ENCODE measurements around the gene SUN1. TPM values are rescaled to one million over a fixed set of nuclear protein-coding genes. Genes with fewer than 3 reads are reported as not detected.

Gene SUN1
- total and polyA plus RNA-seq, 4 donors = 24.8 to 162 (median 40.1) TPM

DNA sequence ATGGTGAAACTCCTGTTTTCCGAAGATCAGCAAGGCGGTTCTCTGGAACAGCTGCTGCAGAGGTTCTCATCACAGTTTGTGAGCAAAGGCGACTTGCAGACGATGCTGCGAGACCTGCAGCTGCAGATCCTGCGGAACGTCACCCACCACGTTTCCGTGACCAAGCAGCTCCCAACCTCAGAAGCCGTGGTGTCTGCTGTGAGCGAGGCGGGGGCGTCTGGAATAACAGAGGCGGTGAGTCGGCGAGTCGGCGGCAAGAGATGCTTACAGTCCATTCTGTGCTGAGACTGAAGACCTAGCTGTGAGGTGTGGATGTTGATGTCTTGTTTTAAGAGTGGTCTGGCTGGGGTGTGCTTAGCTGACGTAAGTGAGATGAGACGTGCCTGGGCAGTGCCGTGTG, 27.9 kb downstream of the SUN1 start (continued):
- TF ChIP-seq GABPA (IDR thresholded peaks at IDR 0.05 in 1 of 2, conservative IDR thresholded peaks at IDR 0.05 in 1 of 2) (no peak), RAD21 (IDR thresholded peaks at IDR 0.05) (no peak), EGR1 (IDR thresholded peaks at IDR 0.05; ENCODE audit: low read depth in 2 of 2) (no peak), ZBTB33 (IDR thresholded peaks at IDR 0.05) (no peak), YY1 (IDR thresholded peaks at IDR 0.05) (no peak), HNF4A (conservative IDR thresholded peaks at IDR 0.05) (no peak)

- Histone ChIP-seq H3K9me3 (ENCODE audit: control insufficient read depth in 4 of 4, low read length in 3 of 4) (no peaks in the 10 kb centered on the region), H3K36me3 (ENCODE audit: control insufficient read depth in 4 of 4, insufficient read depth in 3 of 4, low read depth in 1 of 4, low read length in 3 of 4) (peaks cover 4 to 44% (median 28%) of the 10 kb centered on the region in 4 donors), H3K4me3 (ENCODE audit: low read depth in 1 of 3, low read length in 3 of 3) (no peak overlapping the region), H3K9ac (ENCODE audit: low read depth in 1 of 2, low read length in 2 of 2) (no peak overlapping the region), H3K4me1 (ENCODE audit: control insufficient read depth in 4 of 4, insufficient read depth in 4 of 4, low read length in 3 of 4) (peaks cover 7 to 27% (median 19%) of the 10 kb centered on the region in 4 donors), H3K27me3 (ENCODE audit: control insufficient read depth in 4 of 4, insufficient read depth in 4 of 4, low read length in 3 of 4) (no peaks in the 10 kb centered on the region), H3K27ac (ENCODE audit: low read depth in 1 of 2, low read length in 2 of 2) (peak overlapping the region in 1 of 2 donors; percentile 10)
- WGBS = 48% methylated on average over 9 of the region's 9 CpGs
- no peak for DNase-seq (ENCODE audit: low spot score)
- no peak for TF ChIP-seq SP1 (IDR thresholded peaks at IDR 0.05)
- TF ChIP-seq FOXA2 (IDR thresholded peaks at IDR 0.05) = peak; percentile 37
- peak in 1 of 2 donors; percentile 12 for TF ChIP-seq RXRA (IDR thresholded peaks at IDR 0.05)
- peak; percentile 51 to 73 for TF ChIP-seq HNF4A (conservative IDR thresholded peaks at IDR 0.05)
Observed at GRCh38 chr7:861222-861621, 28.9 kb downstream of the SUN1 start.

DNA sequence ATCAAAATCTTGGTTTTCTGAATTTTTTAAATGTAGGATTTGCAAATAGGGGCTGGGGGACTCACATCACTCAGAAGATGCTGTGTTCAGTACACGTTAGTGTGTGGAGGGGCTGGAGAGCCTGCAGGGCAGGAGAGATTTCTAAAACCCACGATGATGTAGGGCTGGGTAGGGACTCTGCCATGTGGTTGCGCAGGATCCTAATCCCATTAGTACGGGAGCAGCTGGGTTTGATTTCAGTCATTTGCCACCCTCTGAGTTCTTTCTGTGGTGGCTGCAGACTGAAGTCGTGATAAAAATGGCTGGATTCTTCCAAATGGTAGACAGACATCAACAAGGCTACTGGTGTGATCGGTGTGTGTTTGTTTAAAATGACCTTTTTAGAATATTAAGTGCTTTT, 29.9 kb downstream of the SUN1 start:
- Histone ChIP-seq H3K27ac (ENCODE audit: low read depth in 1 of 2, low read length in 2 of 2) (no peak overlapping the region), H3K4me3 (ENCODE audit: low read depth in 1 of 3, low read length in 3 of 3) (no peak overlapping the region), H3K9me3 (ENCODE audit: control insufficient read depth in 4 of 4, low read length in 3 of 4) (no peaks in the 10 kb centered on the region), H3K4me1 (ENCODE audit: control insufficient read depth in 4 of 4, insufficient read depth in 4 of 4, low read length in 3 of 4) (peaks cover 4 to 23% (median 12%) of the 10 kb centered on the region in 4 donors), H3K36me3 (ENCODE audit: control insufficient read depth in 4 of 4, insufficient read depth in 3 of 4, low read depth in 1 of 4, low read length in 3 of 4) (peaks cover 4 to 44% (median 28%) of the 10 kb centered on the region in 4 donors), H3K9ac (ENCODE audit: low read depth in 1 of 2, low read length in 2 of 2) (no peak overlapping the region), H3K27me3 (ENCODE audit: control insufficient read depth in 4 of 4, insufficient read depth in 4 of 4, low read length in 3 of 4) (no peaks in the 10 kb centered on the region)
- TF ChIP-seq RAD21 (IDR thresholded peaks at IDR 0.05) (no peak), EGR1 (IDR thresholded peaks at IDR 0.05; ENCODE audit: low read depth in 2 of 2) (no peak)
- no peak for DNase-seq (ENCODE audit: low spot score)
- WGBS = 97% methylated on average over 6 of the region's 6 CpGs

DNA sequence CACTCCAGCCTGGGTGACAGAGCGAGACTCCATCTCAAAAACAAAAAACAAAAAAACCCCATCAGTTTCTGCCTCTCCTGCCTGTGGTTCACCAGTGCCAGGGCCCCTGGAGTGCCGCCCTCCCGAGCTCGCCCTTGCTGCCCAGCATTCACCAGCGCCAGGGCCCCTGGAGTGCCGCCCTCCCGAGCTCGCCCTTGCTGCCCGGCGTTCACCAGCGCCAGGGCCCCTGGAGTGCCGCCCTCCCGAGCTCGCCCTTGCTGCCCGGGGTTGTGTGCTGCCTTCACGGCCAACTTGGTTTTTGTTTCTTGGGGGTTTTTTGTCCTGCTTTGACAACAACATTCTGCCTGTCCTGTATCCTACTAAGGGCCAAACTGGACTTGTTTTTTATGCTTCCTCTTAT, 30.8 kb downstream of the SUN1 start:
- Histone ChIP-seq H3K36me3 (ENCODE audit: control insufficient read depth in 4 of 4, insufficient read depth in 3 of 4, low read depth in 1 of 4, low read length in 3 of 4) (peaks cover 4 to 44% (median 28%) of the 10 kb centered on the region in 4 donors), H3K27ac (ENCODE audit: low read depth in 1 of 2, low read length in 2 of 2) (no peak overlapping the region), H3K9ac (ENCODE audit: low read depth in 1 of 2, low read length in 2 of 2) (no peak overlapping the region), H3K4me3 (ENCODE audit: low read depth in 1 of 3, low read length in 3 of 3) (no peak overlapping the region), H3K27me3 (ENCODE audit: control insufficient read depth in 4 of 4, insufficient read depth in 4 of 4, low read length in 3 of 4) (no peaks in the 10 kb centered on the region), H3K9me3 (ENCODE audit: control insufficient read depth in 4 of 4, low read length in 3 of 4) (no peaks in the 10 kb centered on the region), H3K4me1 (ENCODE audit: control insufficient read depth in 4 of 4, insufficient read depth in 4 of 4, low read length in 3 of 4) (peaks cover 4 to 27% (median 14%) of the 10 kb centered on the region in 4 donors)
- DNase-seq (ENCODE audit: low spot score) = no peak
- 92% methylated on average over 16 of the region's 16 CpGs for WGBS
- TF ChIP-seq GABPA (IDR thresholded peaks at IDR 0.05 in 1 of 2, conservative IDR thresholded peaks at IDR 0.05 in 1 of 2) (no peak), RAD21 (IDR thresholded peaks at IDR 0.05) (no peak), ZBTB33 (IDR thresholded peaks at IDR 0.05) (no peak), CTCF (IDR thresholded peaks at IDR 0.05; ENCODE audit: low read depth, low read length, missing input control) (no peak), FOXA2 (IDR thresholded peaks at IDR 0.05) (no peak), HNF4A (conservative IDR thresholded peaks at IDR 0.05) (no peak), NR2F2 (IDR thresholded peaks at IDR 0.05) (no peak), EGR1 (IDR thresholded peaks at IDR 0.05; ENCODE audit: low read depth in 2 of 2) (no peak), HNF4G (IDR thresholded peaks at IDR 0.05) (no peak), TAF1 (conservative IDR thresholded peaks at IDR 0.05) (no peak)
- TF ChIP-seq, protein P1, sequence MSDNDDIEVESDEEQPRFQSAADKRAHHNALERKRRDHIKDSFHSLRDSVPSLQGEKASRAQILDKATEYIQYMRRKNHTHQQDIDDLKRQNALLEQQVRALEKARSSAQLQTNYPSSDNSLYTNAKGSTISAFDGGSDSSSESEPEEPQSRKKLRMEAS (IDR thresholded peaks at IDR 0.05) = no peak
